HK-2 (cell line): ENCODE data around the gene ZNF644.
"Not testable (repeated sequence)": the region's sequence is repeated elsewhere in the genome, so short reads cannot be mapped to it uniquely, and the experiment has no call there.

ENCODE experiments used
- DNase-seq: peaks from one replicate; pipeline ENCODE4 v3.0.0-alpha.2; 2018; ENCODE audit not compliant: unreplicated experiment

The ZNF644 gene

GRCh38 chr1:91021686-91022517 is at the start of gene ZNF644:
ZNF644 (minus strand) TSS chr1:91022035; CDS start chr1:90982353, 39,682 bp downstream.
- DNase-seq = peak; percentile 90

- DNase-seq = no peak
Observed at GRCh38 chr1:91070298-91070697, 48.5 kb upstream of the ZNF644 start.

GRCh38 chr1:91066538-91066937 is 44.7 kb upstream of the ZNF644 start:
- DNase-seq = no peak

- DNase-seq = no peak
Observed at GRCh38 chr1:91065337-91065736, 43.5 kb upstream of the ZNF644 start.

- not testable (repeated sequence) for DNase-seq
Observed at GRCh38 chr1:91063403-91063802, 41.6 kb upstream of the ZNF644 start.

- no peak for DNase-seq
Observed at GRCh38 chr1:91059157-91059556, 37.3 kb upstream of the ZNF644 start.

- DNase-seq = no peak
Observed at GRCh38 chr1:91057784-91058183, 35.9 kb upstream of the ZNF644 start.

GRCh38 chr1:91054780-91055481 is 33.1 kb upstream of the ZNF644 start:
- no peak for DNase-seq

- DNase-seq = no peak
Observed at GRCh38 chr1:91053630-91054029, 31.8 kb upstream of the ZNF644 start.

GRCh38 chr1:91049551-91049950 is 27.7 kb upstream of the ZNF644 start:
- DNase-seq = not testable (repeated sequence)

- DNase-seq = no peak
Observed at GRCh38 chr1:91046766-91047165, 24.9 kb upstream of the ZNF644 start.

GRCh38 chr1:91045284-91045683 is 23.4 kb upstream of the ZNF644 start:
- no peak for DNase-seq

- DNase-seq = not testable (repeated sequence)
Observed at GRCh38 chr1:91044776-91045175, 22.9 kb upstream of the ZNF644 start.

GRCh38 chr1:91042372-91042771 is 20.5 kb upstream of the ZNF644 start:
- not testable (repeated sequence) for DNase-seq

GRCh38 chr1:91038582-91038981 is 16.7 kb upstream of the ZNF644 start:
- DNase-seq = no peak

GRCh38 chr1:91036894-91037829 is 15.3 kb upstream of the ZNF644 start:
- no peak for DNase-seq

GRCh38 chr1:91032349-91032748 is 10.5 kb upstream of the ZNF644 start:
- DNase-seq = no peak

GRCh38 chr1:91031081-91031480 is 9.2 kb upstream of the ZNF644 start:
- DNase-seq = no peak

- DNase-seq = no peak
Observed at GRCh38 chr1:91026777-91027176, 4.9 kb upstream of the ZNF644 start.

- DNase-seq = no peak
Observed at GRCh38 chr1:91026320-91026719, 4.5 kb upstream of the ZNF644 start.

- DNase-seq = no peak
Observed at GRCh38 chr1:91024481-91025119, 2.8 kb upstream of the ZNF644 start.
